Activated CD8-positive, alpha-beta memory T cell treated with anti-CD3 and anti-CD28 coated beads for 1 hour (primary cell): Measurements from ENCODE around the gene NFU1.

Experiments used
- DNase-seq, 2 donors: peaks; one replicate each; pipeline ENCODE4 v3.0.0-alpha.2; 2020; ENCODE audit warnings: low read depth in 1 of 2; ENCODE audit errors: extremely low read depth in 1 of 2

NFU1 gene

DNA sequence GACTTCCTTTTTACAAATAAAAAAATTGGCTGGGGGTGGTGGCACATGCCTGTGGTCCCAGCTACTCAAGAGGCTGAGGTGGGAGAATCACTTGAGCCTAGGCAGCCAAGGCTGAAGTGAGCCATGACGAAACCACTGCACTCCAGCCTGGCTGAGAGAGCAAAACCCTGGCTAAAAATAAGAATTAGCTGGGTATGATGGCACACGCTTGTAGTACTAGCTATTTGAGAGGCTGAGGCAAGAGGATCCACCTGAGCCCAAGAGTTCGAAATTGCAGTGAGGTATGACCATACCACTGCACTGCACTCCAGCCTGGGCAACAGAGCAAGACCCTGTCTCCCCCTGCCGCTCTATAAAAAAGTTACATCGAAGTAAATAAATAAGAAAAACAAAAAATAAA lies 83.9 kb downstream of the NFU1 start:
- DNase-seq = no peak

DNA sequence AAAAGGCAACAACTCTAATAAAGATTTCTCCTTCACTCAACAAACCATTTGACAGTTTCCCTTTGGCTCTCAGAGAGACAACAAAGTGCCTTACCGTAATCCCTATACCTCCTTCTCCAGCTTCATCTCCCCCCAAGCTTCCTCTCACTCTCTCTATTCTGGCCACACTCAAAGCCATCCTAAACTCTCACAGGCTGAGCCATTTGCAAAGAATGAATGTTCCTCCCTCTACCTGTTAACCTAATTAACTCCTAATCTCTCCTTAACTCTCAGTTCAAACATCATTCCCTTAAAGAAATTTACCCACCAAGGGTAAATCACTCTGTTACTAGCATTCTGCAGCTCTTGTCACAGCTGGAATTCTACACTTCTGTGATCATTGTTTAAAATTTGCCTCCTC lies 88.5 kb downstream of the NFU1 start:
- DNase-seq = no peak
